GM19455 (cell line): ENCODE results near the gene ANKRD39.

ENCODE experiments used
- ATAC-seq: cut with Tn5 transposase; IDR thresholded peaks from one replicate; pipeline ENCODE4 v1.9.1; 2021; ENCODE audit not compliant: unreplicated experiment

Gene ANKRD39

GRCh38 chr2:96859099-96859649, 1.4 kb upstream of the ANKRD39 start:
- ATAC-seq: no peak

DNA sequence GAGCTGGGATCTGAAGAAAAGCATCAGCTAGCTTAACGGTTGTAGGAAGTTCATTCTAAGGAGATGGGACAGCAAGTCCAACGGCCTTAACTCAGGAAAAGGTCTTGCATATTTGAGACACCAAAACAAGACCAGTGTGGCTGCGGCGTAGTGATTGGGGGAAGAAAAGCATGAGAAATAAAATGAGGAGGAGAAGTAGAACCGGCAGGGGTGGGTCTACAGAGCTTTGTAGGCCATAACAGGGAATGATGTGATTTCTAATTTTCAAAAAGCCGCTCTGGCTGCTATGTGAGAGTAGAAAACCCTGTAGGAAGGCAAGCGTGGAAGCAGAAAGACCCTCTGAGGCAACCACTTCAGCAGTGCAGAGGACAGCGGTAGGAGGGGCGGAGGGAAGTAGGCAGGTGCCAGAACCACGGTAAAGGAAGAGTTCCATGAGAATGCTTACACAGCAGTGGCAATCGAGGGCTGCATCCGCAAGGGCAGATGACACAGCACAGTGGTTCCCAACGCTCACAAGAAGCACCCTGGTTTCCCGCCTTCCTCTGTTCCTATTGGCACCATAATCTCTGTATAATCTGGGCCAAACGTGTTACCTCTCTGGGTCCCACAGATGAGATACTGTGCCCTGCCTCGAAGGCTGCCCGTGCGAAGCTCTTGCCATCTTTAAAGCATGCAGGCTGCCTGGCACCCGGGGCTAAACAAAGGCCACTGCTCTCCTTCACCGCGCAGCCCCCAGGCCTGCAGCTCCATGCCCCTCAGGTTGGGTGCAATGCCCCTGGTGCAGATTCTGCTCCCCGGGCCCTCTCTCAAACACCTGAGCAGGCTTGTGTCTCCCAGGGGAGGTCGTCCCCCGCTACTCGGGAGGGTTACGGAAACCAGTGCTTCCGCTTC, 795 bp downstream of the ANKRD39 start:
- ATAC-seq: peak; percentile 14

GRCh38 chr2:96853321-96853720, 4.5 kb downstream of the ANKRD39 start:
- ATAC-seq: no peak

DNA sequence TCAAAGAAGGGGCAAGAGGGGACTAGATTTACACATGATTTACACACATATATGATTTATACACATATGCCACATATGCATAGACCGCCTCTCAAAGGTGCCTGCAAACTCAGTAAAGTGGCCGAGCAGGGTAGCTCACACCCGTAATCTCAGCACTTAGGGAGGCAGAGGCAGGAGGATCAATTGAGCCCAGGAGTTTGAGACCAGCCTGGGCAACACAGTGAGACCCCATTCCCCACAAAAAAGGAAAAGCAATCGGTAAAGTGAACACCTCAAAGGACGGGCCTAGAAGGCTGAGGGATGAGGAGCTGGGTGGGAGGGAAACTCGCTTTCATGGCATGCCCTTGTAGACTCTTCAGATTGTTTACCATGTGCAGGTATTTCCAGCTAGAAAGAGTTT, 5.1 kb downstream of the ANKRD39 start:
- ATAC-seq: no peak

GRCh38 chr2:96848264-96848663, 9.6 kb downstream of the ANKRD39 start:
- no peak for ATAC-seq

GRCh38 chr2:96847586-96847985, 10.2 kb downstream of the ANKRD39 start:
- no peak for ATAC-seq

GRCh38 chr2:96846825-96847224, 11.0 kb downstream of the ANKRD39 start:
- no peak for ATAC-seq

- no peak for ATAC-seq
Measured at GRCh38 chr2:96844405-96844808, 13.4 kb downstream of the ANKRD39 start.

DNA sequence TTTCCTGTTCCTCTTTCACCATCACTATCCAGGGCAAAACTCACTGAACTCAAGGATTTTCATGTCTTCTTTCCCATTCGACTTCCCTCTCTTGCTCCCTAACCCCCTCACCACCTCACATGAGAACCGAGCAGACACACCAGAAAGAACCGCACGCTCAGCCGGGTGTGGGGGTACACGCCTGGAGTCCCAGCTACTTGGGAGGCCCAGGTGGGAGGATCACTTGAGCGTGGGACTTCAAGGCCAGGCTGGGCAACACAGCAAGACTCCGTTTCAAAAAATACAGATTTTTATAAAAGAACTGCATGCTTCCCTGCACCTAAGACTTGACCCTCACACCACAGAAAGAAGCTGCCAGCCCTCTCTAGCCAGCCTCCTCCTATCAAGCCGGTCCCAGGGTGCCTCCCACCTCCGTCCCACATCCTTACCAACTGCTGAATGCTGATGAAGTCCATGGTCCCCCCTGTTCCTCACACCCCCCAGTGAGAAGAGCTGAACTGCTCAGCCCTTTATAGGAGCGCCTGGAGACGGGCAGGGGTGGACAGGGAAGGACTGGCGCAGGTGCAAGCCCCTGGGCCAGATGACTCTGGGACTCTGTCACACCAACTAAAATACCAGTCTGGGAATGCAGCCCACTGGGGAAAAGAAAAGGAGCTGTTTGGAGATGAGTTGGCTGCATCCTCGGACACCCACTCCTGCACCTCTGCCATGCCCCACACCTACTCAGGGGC, 14.1 kb downstream of the ANKRD39 start, which contains the start of gene ANKRD23:
Gene ANKRD23 (minus strand): TSS at position 484 of the 731 bp plus-strand sequence. CDS start 29 bp downstream, at position 455.
- no peak for ATAC-seq

DNA sequence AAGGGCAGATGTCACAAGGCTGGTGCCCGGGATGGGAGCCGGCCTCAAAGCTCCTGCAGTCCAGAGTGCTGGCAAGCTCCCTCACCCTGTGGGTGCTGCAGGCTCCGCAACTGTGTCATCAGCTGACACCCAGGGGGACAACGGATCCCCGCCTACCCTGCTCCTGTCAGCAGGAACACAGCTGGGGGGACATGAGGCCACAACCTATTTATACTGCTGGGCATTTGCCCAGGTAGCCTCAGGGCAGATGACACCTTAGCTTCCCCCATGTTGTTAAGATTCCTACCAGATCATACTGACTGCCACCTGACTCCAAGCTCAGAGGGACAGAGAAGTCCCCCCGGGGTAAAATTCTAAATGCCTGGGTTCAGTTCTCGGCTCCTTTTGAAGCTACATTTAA, 15.2 kb downstream of the ANKRD39 start:
- ATAC-seq: no peak

- ATAC-seq: no peak
Measured at GRCh38 chr2:96841701-96842495, 15.9 kb downstream of the ANKRD39 start.

DNA sequence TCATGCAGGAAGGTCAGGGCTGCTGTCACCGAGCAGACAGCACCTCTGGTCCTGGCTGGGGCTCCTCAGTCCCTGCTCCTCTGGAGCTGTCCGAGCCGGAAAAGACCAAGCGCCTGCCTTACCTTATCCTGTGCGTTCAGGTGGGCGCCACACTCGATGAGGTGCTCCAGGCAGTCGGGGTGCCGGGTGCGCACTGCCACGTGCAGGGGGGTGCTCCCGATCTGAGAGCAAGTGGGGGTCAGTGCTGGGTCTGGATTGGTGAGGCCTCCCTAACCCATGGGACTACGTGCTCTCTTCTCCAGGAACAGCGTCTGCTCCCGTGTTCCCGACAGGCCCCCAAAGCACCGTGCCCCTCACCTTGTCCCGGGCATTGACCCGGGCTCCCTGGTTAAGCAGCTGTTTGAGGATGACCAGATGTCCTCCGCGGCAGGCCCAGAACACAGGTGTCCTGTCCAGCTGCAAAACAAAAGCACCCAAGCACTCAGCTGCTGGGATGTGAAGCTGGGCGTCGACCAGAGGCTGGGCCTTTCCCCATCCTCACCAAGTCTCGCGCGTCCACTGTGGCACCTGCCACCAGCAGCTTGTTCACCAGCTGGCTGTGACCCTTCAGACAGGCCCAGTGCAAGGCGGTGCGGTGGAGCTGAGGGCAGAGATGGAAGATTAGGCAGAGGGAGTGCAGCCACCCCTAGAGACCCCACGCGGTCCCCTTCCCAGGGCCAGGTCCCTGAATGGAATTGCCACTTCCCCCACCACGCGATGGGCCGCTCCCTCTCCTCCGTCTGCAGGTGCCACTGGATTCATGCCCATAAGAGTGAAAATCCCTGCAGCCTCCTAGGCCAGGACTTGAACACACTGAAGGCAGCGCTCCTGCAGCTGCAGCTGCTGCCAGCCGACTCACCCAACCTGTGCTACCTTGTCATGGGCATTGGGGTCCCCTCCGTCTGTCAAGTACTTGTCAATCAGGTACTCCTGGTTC, 17.7 kb downstream of the ANKRD39 start:
- ATAC-seq: no peak

GRCh38 chr2:96839293-96839874, 18.4 kb downstream of the ANKRD39 start:
- ATAC-seq: peak; percentile 68

GRCh38 chr2:96838345-96839292, 19.2 kb downstream of the ANKRD39 start:
- no peak for ATAC-seq

DNA sequence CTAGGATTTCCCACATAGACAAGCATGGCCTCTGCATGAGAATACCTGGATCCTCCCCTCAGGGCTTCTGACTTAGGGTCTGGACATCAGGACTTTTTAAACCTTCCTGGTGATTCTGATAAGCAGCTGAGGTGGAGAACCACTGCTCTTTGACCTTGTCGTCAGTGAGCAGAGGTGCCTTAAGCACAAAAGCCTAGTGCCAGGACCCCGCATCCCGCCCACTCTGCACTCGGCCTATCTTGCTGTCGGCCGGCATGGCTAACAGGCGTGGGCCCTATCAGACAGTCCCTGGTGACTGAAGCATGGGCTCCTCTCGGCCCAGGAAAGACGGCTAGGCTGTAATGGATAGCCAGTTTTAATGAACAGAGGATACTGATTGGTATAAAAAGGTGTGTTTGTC, 20.2 kb downstream of the ANKRD39 start:
- ATAC-seq: no peak

DNA sequence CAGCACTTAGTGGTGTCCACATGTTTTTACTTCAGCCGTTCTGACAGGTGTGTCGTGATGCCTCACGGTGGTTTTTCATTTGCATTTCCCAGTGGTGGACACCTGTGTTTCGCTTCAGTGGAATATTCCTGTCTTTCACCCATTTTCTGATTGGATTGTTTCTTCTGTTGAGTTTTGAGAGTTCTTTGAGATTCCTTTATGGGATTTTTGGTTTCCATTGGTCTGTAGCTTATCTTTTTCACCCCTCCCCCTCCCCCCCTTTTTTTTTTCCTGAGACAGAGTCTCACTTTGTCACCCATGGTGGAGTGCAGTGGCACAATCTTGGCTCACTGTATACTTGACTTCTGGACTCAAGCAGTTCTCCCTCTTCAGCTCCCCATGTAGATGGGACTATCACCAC, 22.0 kb downstream of the ANKRD39 start:
- no peak for ATAC-seq

GRCh38 chr2:96832754-96833507, 24.9 kb downstream of the ANKRD39 start:
- no peak for ATAC-seq

DNA sequence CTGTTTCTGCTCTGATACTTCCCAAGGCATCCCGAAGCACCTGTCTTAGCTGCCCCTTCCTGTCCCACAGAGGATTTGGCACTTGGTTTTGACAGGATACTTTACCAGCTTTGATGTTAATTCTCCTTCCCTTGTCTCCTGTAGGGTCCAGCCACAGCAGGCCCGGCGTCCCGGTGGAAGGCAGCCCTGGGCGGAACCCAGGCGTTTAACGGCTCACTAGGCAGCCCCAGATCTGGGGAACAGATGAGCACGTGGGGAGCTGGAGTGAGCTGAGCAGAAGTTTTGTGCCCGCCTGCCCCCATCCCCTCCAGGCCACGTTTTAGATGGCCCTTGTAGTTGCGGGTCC, 25.4 kb downstream of the ANKRD39 start:
- ATAC-seq: no peak
